T-cell (primary cell): ENCODE results near the gene ABCF1. TPM values are rescaled to one million over a fixed set of nuclear protein-coding genes. Genes with fewer than 3 reads are reported as not detected.

ENCODE experiments used
- ATAC-seq, 4 experiments: fragments of 200-7000 bp in 3 of 4; fragments of 150-1000 bp in 1 of 4; cut with Tn5 transposase; replicated peaks in 1 of 4; 1 replicate in 3 of 4; 2 replicates in 1 of 4; pipeline ENCODE4 v1.10.0; 2021; ENCODE audit warnings: moderate library complexity in 3 of 4, mild to moderate bottlenecking in 2 of 4, moderate number of reproducible peaks in 1 of 4
- CTCF ChIA-PET, 2 donors: fragments of 300-600 bp; sonication (Branson Sonifier 250); formaldehyde crosslinking; loops; one replicate each; lab custom pipeline; 2022; ENCODE audit warnings: antibody characterized with exemption in 2 of 2; lab: Charles Lee
- POLR2A ChIA-PET, 2 donors: fragments of 300-600 bp; sonication (Branson Sonifier 250); formaldehyde crosslinking; loops; one replicate each; lab custom pipeline; 2022; ENCODE audit warnings: antibody characterized with exemption in 2 of 2; lab: Charles Lee
- DNase-seq, 35 experiments: peaks; one replicate each; pipeline versions ENCODE4 v3.0.0 to v3.0.0-alpha.2; 2013 to 2023
- H3K27ac ChIP-seq: one replicate; pipeline ENCODE4 v1.5.1; 2013; ENCODE audit warnings: low read length
- H3K27me3 ChIP-seq, 2 experiments: replicated peaks in 1 of 2; 1 replicate in 1 of 2; 2 replicates in 1 of 2; pipeline versions ENCODE4 v1.6.1 to v1.7.0; 2013; ENCODE audit warnings: low read length in 1 of 2, mixed read lengths in 1 of 2; ENCODE audit not compliant: control insufficient read depth in 2 of 2, insufficient read depth in 2 of 2; ENCODE audit errors: extremely low read depth in 1 of 2
- H3K36me3 ChIP-seq, 2 donors: 1 replicate in 1 of 2; 2 replicates in 1 of 2; pipeline versions ENCODE4 v1.6.1 to v1.7.0; 2013; ENCODE audit warnings: low read length in 1 of 2; ENCODE audit not compliant: control insufficient read depth in 2 of 2, insufficient read depth in 1 of 2; ENCODE audit errors: extremely low read depth in 1 of 2
- H3K4me1 ChIP-seq, 2 experiments: 1 replicate in 1 of 2; 2 replicates in 1 of 2; pipeline versions ENCODE4 v1.6.1 to v1.7.0; 2013; ENCODE audit warnings: low read length in 2 of 2, mixed read lengths in 1 of 2; ENCODE audit not compliant: insufficient read depth in 2 of 2, control insufficient read depth in 1 of 2; ENCODE audit errors: extremely low read depth in 1 of 2
- H3K4me3 ChIP-seq, 2 donors: 1 replicate in 1 of 2; 2 replicates in 1 of 2; pipeline versions ENCODE4 v1.5.1 to v1.7.0; 2013; ENCODE audit warnings: mild to moderate bottlenecking in 2 of 2, low read length in 1 of 2, moderate library complexity in 1 of 2; ENCODE audit not compliant: control insufficient read depth in 1 of 2; ENCODE audit errors: extremely low read depth in 1 of 2
- H3K9me3 ChIP-seq: 2 replicates; pipeline ENCODE4 v1.7.0; 2013
- H3K27ac Mint-ChIP-seq, 2 donors: one replicate each; pipeline ENCODE4 v1.8.0; 2020 to 2021; ENCODE audit warnings: mild to moderate bottlenecking in 2 of 2, mixed read lengths in 2 of 2
- H3K27me3 Mint-ChIP-seq, 2 donors: one replicate each; pipeline ENCODE4 v1.8.0; 2021 to 2022; ENCODE audit warnings: mixed read lengths in 2 of 2
- H3K36me3 Mint-ChIP-seq: one replicate; pipeline ENCODE4 v1.8.0; 2021; ENCODE audit warnings: mixed read lengths
- H3K4me1 Mint-ChIP-seq, 3 donors: one replicate each; pipeline ENCODE4 v1.8.0; 2020 to 2022; ENCODE audit warnings: mixed read lengths in 3 of 3, mild to moderate bottlenecking in 1 of 3
- H3K4me3 Mint-ChIP-seq, 3 donors: one replicate each; pipeline ENCODE4 v1.8.0; 2020 to 2022; ENCODE audit warnings: mild to moderate bottlenecking in 3 of 3, mixed read lengths in 3 of 3, moderate library complexity in 3 of 3
- H3K9me3 Mint-ChIP-seq, 3 donors: one replicate each; pipeline ENCODE4 v1.8.0; 2020 to 2022; ENCODE audit warnings: mixed read lengths in 3 of 3
- WGBS: methylation state at CpG from one replicate; pipeline ENCODE4 v1.1.5; 2013; ENCODE audit warnings: missing lambda C conversion rate; ENCODE audit not compliant: insufficient coverage; 5-methylcytosine and 5-hydroxymethylcytosine counted together
- total RNA-seq, 35 experiments: library from RNA in 6 of 35; stranded (reverse) in 6 of 35; fragments of 120-200 nt in 1 of 35; gene quantifications; one replicate each; pipeline versions ENCODE4 v1.2.1 to v1.2.4 and lab custom pipeline; 2013 to 2026

ABCF1 gene
- total RNA-seq, 5 donors from 2014 or later (not counting 1 experiment from before 2014, with no cell fraction given), result 61.1 to 89.9 (median 73.8) TPM

DNA sequence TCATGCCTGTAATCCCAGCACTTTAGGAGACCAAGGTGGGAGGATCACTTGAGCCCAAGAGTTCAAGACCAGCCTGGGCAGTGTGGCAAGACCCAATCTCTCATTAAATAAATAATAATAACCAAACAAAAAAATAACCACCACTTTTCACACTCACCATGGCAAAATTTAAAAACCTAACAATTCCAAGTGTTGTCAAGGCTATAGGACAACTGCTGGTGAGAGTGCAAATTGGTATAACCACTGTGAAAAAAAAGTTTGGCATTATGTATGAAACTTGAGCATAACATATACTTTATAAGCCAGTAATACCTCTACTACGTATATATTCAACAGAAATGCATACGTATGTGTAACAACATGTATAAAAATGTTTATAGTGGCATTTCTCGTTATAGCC, 10.3 kb upstream of the ABCF1 start:
- WGBS, result no CpG with 5 or more reads among the region's 3 CpGs
- H3K27ac Mint-ChIP-seq, result peak overlapping the region in 1 of 2 donors; percentile 48

GRCh38 chr6:30562470-30563425, 8.5 kb upstream of the ABCF1 start:
- DNase-seq, result no peak
- peaks cover 16% of the 10 kb centered on the region for H3K36me3 Mint-ChIP-seq
- Histone ChIP-seq H3K4me3 (no peak overlapping the region), H3K27ac (no peak overlapping the region), H3K36me3 (peaks cover 0 to 16% of the 10 kb centered on the region in 2 donors), H3K4me1 (peaks cover 7 to 8% of the 10 kb centered on the region in 2 experiments), H3K27me3 (no peaks in the 10 kb centered on the region), H3K9me3 (no peaks in the 10 kb centered on the region)
- no peaks in the 10 kb centered on the region for H3K27me3 Mint-ChIP-seq
- no peaks in the 10 kb centered on the region for H3K9me3 Mint-ChIP-seq
- CTCF ChIA-PET, result interaction anchor here in 1 of 2 donors (0.7 to 1.3 kb wide), 2 partner anchors 34 to 837 kb away, joined by 3 to 4 read pairs; no protein-coding TSS in a partner anchor
- peak overlapping the region; percentile 23 to 25 for H3K27ac Mint-ChIP-seq
- H3K4me1 Mint-ChIP-seq, result peaks cover 24 to 36% (median 25%) of the 10 kb centered on the region in 3 donors
- POLR2A ChIA-PET, result interaction anchor here (0.6 kb wide), 3 partner anchors 47 to 615 kb away, joined by 3 to 6 read pairs (median 4); no protein-coding TSS in a partner anchor
- 97% methylated on average over 12 of the region's 14 CpGs for WGBS
- no peak for ATAC-seq
- no peak overlapping the region for H3K4me3 Mint-ChIP-seq

More for the DNA sequence above, 10.3 kb upstream of the ABCF1 start:
- peaks cover 0 to 16% of the 10 kb centered on the region in 2 donors for H3K36me3 ChIP-seq
- no peak overlapping the region for H3K27ac ChIP-seq
- DNase-seq (no peak), ATAC-seq (no peak)
- Mint-ChIP-seq H3K36me3 (peaks cover 16% of the 10 kb centered on the region), H3K9me3 (no peaks in the 10 kb centered on the region), H3K4me3 (no peak overlapping the region), H3K4me1 (peaks cover 29 to 41% (median 31%) of the 10 kb centered on the region in 3 donors), H3K27me3 (no peaks in the 10 kb centered on the region)
- H3K27me3 ChIP-seq, result no peaks in the 10 kb centered on the region
- peaks cover 13 to 14% of the 10 kb centered on the region in 2 experiments for H3K4me1 ChIP-seq
- ChIA-PET CTCF (no interaction called here), POLR2A (no interaction called here)
- H3K9me3 ChIP-seq, result no peaks in the 10 kb centered on the region
- no peak overlapping the region for H3K4me3 ChIP-seq

DNA sequence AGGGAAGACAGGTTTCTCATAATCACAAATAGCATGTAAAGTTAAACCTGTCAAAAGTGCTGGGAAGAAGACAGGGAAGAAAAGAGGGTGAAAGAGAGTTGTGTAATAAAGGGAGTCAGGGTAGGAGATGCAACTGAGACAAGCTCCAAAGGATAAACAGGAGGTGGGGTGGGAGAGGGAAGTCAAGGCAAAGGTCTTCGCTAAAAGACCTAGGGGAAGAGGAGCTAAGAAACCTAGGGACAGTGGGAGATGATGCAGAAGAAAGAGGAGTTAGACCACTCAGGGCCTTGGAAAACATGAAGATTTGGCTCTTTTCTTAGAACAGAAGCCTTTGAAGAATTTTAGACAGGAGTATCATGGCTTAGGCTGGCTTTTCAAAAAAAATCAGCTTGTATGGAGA, 7.1 kb upstream of the ABCF1 start:
- Mint-ChIP-seq H3K27ac (no peak overlapping the region), H3K36me3 (peaks cover 16% of the 10 kb centered on the region), H3K4me1 (peaks cover 12 to 31% (median 17%) of the 10 kb centered on the region in 3 donors), H3K27me3 (no peaks in the 10 kb centered on the region), H3K9me3 (no peaks in the 10 kb centered on the region), H3K4me3 (no peak overlapping the region)
- ChIA-PET POLR2A (interaction anchor here (0.6 to 0.7 kb wide), 2 partner anchors 70 to 318 kb away, joined by 3 to 5 read pairs; no protein-coding TSS in a partner anchor), CTCF (interaction anchor here in 1 of 2 donors (0.6 to 1.3 kb wide), 4 partner anchors 33 to 153 kb away, joined by 3 to 11 read pairs (median 4); no protein-coding TSS in a partner anchor)
- Histone ChIP-seq H3K9me3 (no peaks in the 10 kb centered on the region), H3K27me3 (no peaks in the 10 kb centered on the region), H3K4me1 (peaks cover 2 to 8% of the 10 kb centered on the region in 2 experiments), H3K27ac (no peak overlapping the region), H3K36me3 (peaks cover 0 to 16% of the 10 kb centered on the region in 2 donors), H3K4me3 (no peak overlapping the region)
- WGBS, result 100% methylated on average over 1 of the region's 1 CpG
- ATAC-seq (no peak), DNase-seq (no peak)

- H3K4me1 Mint-ChIP-seq, result peaks cover 19 to 33% (median 26%) of the 10 kb centered on the region in 3 donors
- H3K27me3 Mint-ChIP-seq, result no peaks in the 10 kb centered on the region
- no peak overlapping the region for H3K4me3 Mint-ChIP-seq
- H3K27me3 ChIP-seq, result no peaks in the 10 kb centered on the region
- H3K27ac Mint-ChIP-seq, result no peak overlapping the region
- H3K9me3 ChIP-seq, result no peaks in the 10 kb centered on the region
- ChIA-PET POLR2A (no interaction called here), CTCF (interaction anchor here in 1 of 2 donors (0.6 to 2.2 kb wide), 4 partner anchors 8 to 32 kb away, joined by 3 to 6 read pairs (median 4); partner anchors contain the start of gene PRR3)
- ATAC-seq (no peak), DNase-seq (no peak)
- H3K27ac ChIP-seq, result no peak overlapping the region
- H3K9me3 Mint-ChIP-seq, result no peaks in the 10 kb centered on the region
- peaks cover 13% of the 10 kb centered on the region for H3K36me3 Mint-ChIP-seq
- peaks cover 0 to 16% of the 10 kb centered on the region in 2 donors for H3K36me3 ChIP-seq
- no peak overlapping the region for H3K4me3 ChIP-seq
- peaks cover 6 to 16% of the 10 kb centered on the region in 2 experiments for H3K4me1 ChIP-seq
Observed at GRCh38 chr6:30565772-30566171, 5.5 kb upstream of the ABCF1 start.

DNA sequence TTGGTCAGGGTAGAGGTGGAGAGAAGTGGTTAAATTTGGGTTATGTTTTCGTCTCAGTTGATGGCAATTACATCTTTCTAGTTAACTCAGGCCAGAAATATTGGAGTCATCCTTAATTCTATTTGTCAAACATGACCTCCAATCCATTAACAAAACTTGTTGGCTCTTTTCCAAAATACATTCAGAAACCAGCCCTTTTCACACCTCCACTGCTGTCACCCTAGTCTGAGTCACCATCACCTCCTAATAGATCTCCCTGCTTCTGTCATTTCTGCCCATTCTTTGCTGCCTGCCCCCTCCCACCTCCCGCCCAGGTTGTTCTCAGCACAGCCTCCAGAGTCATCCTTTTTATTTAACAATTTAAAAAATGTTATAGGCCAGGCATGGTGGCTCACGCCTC, 3.0 kb upstream of the ABCF1 start:
- ATAC-seq, result no peak
- no peak overlapping the region for H3K4me3 ChIP-seq
- no peaks in the 10 kb centered on the region for H3K9me3 Mint-ChIP-seq
- no peak overlapping the region for H3K27ac Mint-ChIP-seq
- POLR2A ChIA-PET, result no interaction called here
- H3K4me1 Mint-ChIP-seq, result peaks cover 42 to 53% (median 51%) of the 10 kb centered on the region in 3 donors
- DNase-seq, result peak in 7 of 35 experiments; percentile 11 to 62 (median 33)
- CTCF ChIA-PET, result no interaction called here
- no peaks in the 10 kb centered on the region for H3K27me3 ChIP-seq
- H3K4me3 Mint-ChIP-seq, result no peak overlapping the region
- H3K27me3 Mint-ChIP-seq, result no peaks in the 10 kb centered on the region
- peaks cover 0 to under 1% of the 10 kb centered on the region in 2 donors for H3K36me3 ChIP-seq
- peaks cover 2% of the 10 kb centered on the region for H3K36me3 Mint-ChIP-seq
- H3K9me3 ChIP-seq, result no peaks in the 10 kb centered on the region
- no peak overlapping the region for H3K27ac ChIP-seq
- 54% methylated on average over 2 of the region's 3 CpGs for WGBS
- H3K4me1 ChIP-seq, result peaks cover 18 to 31% of the 10 kb centered on the region in 2 experiments

GRCh38 chr6:30570263-30570662, 979 bp upstream of the ABCF1 start:
- 78% methylated on average over 1 of the region's 1 CpG for WGBS
- ATAC-seq, result no peak
- Histone ChIP-seq H3K27ac (no peak overlapping the region), H3K27me3 (no peaks in the 10 kb centered on the region), H3K4me1 (peaks cover 27 to 40% of the 10 kb centered on the region in 2 experiments), H3K9me3 (no peaks in the 10 kb centered on the region), H3K4me3 (peak overlapping the region; percentile 71 to 92), H3K36me3 (peaks cover 0 to 1% of the 10 kb centered on the region in 2 donors)
- Mint-ChIP-seq H3K4me1 (peaks cover 59 to 70% (median 69%) of the 10 kb centered on the region in 3 donors), H3K4me3 (peak overlapping the region; percentile 97 to 100 (median 98)), H3K9me3 (no peaks in the 10 kb centered on the region), H3K27ac (peak overlapping the region; percentile 50 to 98), H3K36me3 (no peaks in the 10 kb centered on the region), H3K27me3 (no peaks in the 10 kb centered on the region)
- ChIA-PET POLR2A (interaction anchor here (0.6 to 2.3 kb wide), 8 partner anchors 13 to 510 kb away, joined by 3 to 21 read pairs (median 5); partner anchors contain the start of genes GNL1 (in 2 of the 2) and PRR3 (in 2 of the 2)), CTCF (interaction anchor here (0.6 to 2.1 kb wide), 10 partner anchors 13 to 107 kb away, joined by 3 to 15 read pairs (median 3); partner anchors contain the start of genes MRPS18B (in 1 of the 2) and PRR3 (in 1 of the 2))
- DNase-seq, result peak in 1 of 35 experiments; percentile 21
